B cell (primary cell): Measurements from ENCODE around the gene RAX2. TPM values are rescaled to one million over a fixed set of nuclear protein-coding genes. Genes with fewer than 3 reads are reported as not detected.

ENCODE experiments used
- ATAC-seq: fragments of 200-7000 bp; cut with Tn5 transposase; one replicate; pipeline ENCODE4 v1.10.0; 2021; ENCODE audit warnings: low read depth, mild to moderate bottlenecking, moderate number of reproducible peaks, moderate library complexity
- CTCF ChIA-PET: fragments of 350-600 bp; sonication (Branson Sonifier 250); formaldehyde crosslinking; loops from one replicate; lab custom pipeline; 2021; ENCODE audit warnings: antibody characterized with exemption, inconsistent platforms; lab: Charles Lee
- POLR2A ChIA-PET: fragments of 350-600 bp; sonication (Branson Sonifier 250); formaldehyde crosslinking; loops from one replicate; lab custom pipeline; 2021; ENCODE audit warnings: antibody characterized with exemption; lab: Charles Lee
- DNase-seq: peaks from one replicate; pipeline ENCODE4 v3.0.0; 2013
- H2AFZ ChIP-seq: 2 replicates; pipeline ENCODE4 v1.6.1; 2012; ENCODE audit warnings: mild to moderate bottlenecking, low read depth, low read length; ENCODE audit not compliant: insufficient read depth, poor library complexity, severe bottlenecking
- H3K27ac ChIP-seq, 2 donors: 1 replicate in 1 of 2; 2 replicates in 1 of 2; pipeline ENCODE4 v1.5.1; 2012 to 2013; ENCODE audit warnings: low read length in 2 of 2, mild to moderate bottlenecking in 2 of 2, moderate library complexity in 1 of 2
- H3K27me3 ChIP-seq, 4 experiments: fragments of 200-600 bp in 1 of 4; sonication (generic) in 1 of 4; replicated peaks in 1 of 4; 1 replicate in 2 of 4; 2 replicates in 2 of 4; pipeline versions ENCODE4 v1.6.1 to v1.7.0; 2013 to 2016; ENCODE audit warnings: low read length in 3 of 4, mild to moderate bottlenecking in 2 of 4, mixed read lengths in 1 of 4, moderate library complexity in 1 of 4; ENCODE audit not compliant: insufficient read depth in 4 of 4, control insufficient read depth in 3 of 4; ENCODE audit errors: control extremely low read depth in 1 of 4
- H3K36me3 ChIP-seq, 2 experiments: replicated peaks in 1 of 2; 1 replicate in 1 of 2; 2 replicates in 1 of 2; pipeline versions ENCODE4 v1.6.1 to v1.7.1; 2013; ENCODE audit warnings: low read length in 1 of 2; ENCODE audit not compliant: insufficient read depth in 2 of 2, control insufficient read depth in 1 of 2; ENCODE audit errors: control extremely low read depth in 1 of 2, extremely low read depth in 1 of 2
- H3K4me1 ChIP-seq, 2 donors: fragments of 200-600 bp in 1 of 2; sonication (generic) in 1 of 2; 1 replicate in 1 of 2; 2 replicates in 1 of 2; pipeline versions ENCODE4 v1.5.1 to v1.6.1; 2013 to 2017; ENCODE audit warnings: low read length in 2 of 2; ENCODE audit not compliant: control insufficient read depth in 2 of 2, insufficient read depth in 2 of 2
- H3K4me2 ChIP-seq: replicated peaks from 2 replicates; pipeline ENCODE3; 2012; ENCODE audit warnings: mild to moderate bottlenecking, low read depth, low read length; ENCODE audit not compliant: poor library complexity, severe bottlenecking
- H3K4me3 ChIP-seq, 5 experiments: fragments of 200-600 bp in 1 of 5; sonication (generic) in 1 of 5; 1 replicate in 3 of 5; 2 replicates in 2 of 5; pipeline versions ENCODE4 v1.5.1 to v1.7.0; 2011 to 2016; ENCODE audit warnings: low read length in 4 of 5, mild to moderate bottlenecking in 4 of 5, low read depth in 2 of 5, control low read depth in 1 of 5, moderate library complexity in 1 of 5; ENCODE audit not compliant: insufficient read depth in 1 of 5; ENCODE audit errors: control extremely low read depth in 1 of 5, extremely low read depth in 1 of 5
- H3K79me2 ChIP-seq: fragments of 200-600 bp; sonication (generic); one replicate; pipeline ENCODE4 v1.6.0; 2016; ENCODE audit warnings: low read length; ENCODE audit not compliant: control insufficient read depth, insufficient read depth
- H3K9ac ChIP-seq: fragments of 200-600 bp; sonication (generic); 2 replicates; pipeline ENCODE4 v1.6.1; 2017; ENCODE audit warnings: mild to moderate bottlenecking, low read length, moderate library complexity
- H3K9me3 ChIP-seq, 3 donors: one replicate each; pipeline versions ENCODE4 v1.6.1 to v1.7.1; 2013; ENCODE audit warnings: low read length in 2 of 3; ENCODE audit not compliant: control insufficient read depth in 2 of 3, insufficient read depth in 1 of 3; ENCODE audit errors: control extremely low read depth in 1 of 3
- H4K20me1 ChIP-seq: 2 replicates; pipeline ENCODE4 v1.6.0; 2012; ENCODE audit warnings: mild to moderate bottlenecking, low read length; ENCODE audit not compliant: insufficient read depth, control insufficient read depth, poor library complexity, severe bottlenecking
- H3K27ac Mint-ChIP-seq: one replicate; pipeline ENCODE4 v1.8.0; 2021; ENCODE audit warnings: mixed read lengths
- H3K27me3 Mint-ChIP-seq: one replicate; pipeline ENCODE4 v1.8.0; 2021; ENCODE audit warnings: mixed read lengths
- H3K4me1 Mint-ChIP-seq: one replicate; pipeline ENCODE4 v1.8.0; 2021; ENCODE audit warnings: mixed read lengths
- H3K4me3 Mint-ChIP-seq: one replicate; pipeline ENCODE4 v1.8.0; 2021; ENCODE audit warnings: mixed read lengths
- H3K9me3 Mint-ChIP-seq: one replicate; pipeline ENCODE4 v1.8.0; 2022; ENCODE audit warnings: mixed read lengths; ENCODE audit not compliant: insufficient read depth
- EZH2 ChIP-seq: IDR thresholded peaks from 2 replicates; pipeline ENCODE4 v1.6.1; 2012; ENCODE audit warnings: borderline replicate concordance, low read depth, mild to moderate bottlenecking, moderate library complexity, low read length; ENCODE audit not compliant: insufficient read depth, poor library complexity, severe bottlenecking
- WGBS: methylation state at CpG from one replicate; pipeline ENCODE4 v1.1.5; 2013; ENCODE audit warnings: missing lambda C conversion rate; ENCODE audit not compliant: insufficient coverage; 5-methylcytosine and 5-hydroxymethylcytosine counted together
- intact Hi-C: fragments of 100-400 bp; cut with micrococcal nuclease; formaldehyde crosslinking; loops from one replicate; pipeline ENCODE4 v1.10.0; 2022
- polyA plus RNA-seq: library from polyadenylated mRNA; depleted of rRNA; stranded (reverse); fragments of >200 nt; gene quantifications from 2 replicates; pipeline ENCODE4 v1.2.3, GENCODE V29; 2012
- total RNA-seq, 2 donors: library from RNA; stranded (reverse); fragments of 120-200 nt in 1 of 2; gene quantifications; 1 replicate in 1 of 2; 2 replicates in 1 of 2; pipeline versions ENCODE4 v1.2.3 to v1.2.4, GENCODE V29; 2013 to 2022
- TF ChIP-seq, protein P1 (sequence below): fragments of 200-600 bp; IDR thresholded peaks from one replicate; pipeline ENCODE4 v1.8.0; 2022; ENCODE audit warnings: antibody characterized with exemption, mild to moderate bottlenecking

The RAX2 gene
- total and polyA plus RNA-seq, 2 donors (not counting 1 experiment from before 2014, with no cell fraction given) = not detected

DNA sequence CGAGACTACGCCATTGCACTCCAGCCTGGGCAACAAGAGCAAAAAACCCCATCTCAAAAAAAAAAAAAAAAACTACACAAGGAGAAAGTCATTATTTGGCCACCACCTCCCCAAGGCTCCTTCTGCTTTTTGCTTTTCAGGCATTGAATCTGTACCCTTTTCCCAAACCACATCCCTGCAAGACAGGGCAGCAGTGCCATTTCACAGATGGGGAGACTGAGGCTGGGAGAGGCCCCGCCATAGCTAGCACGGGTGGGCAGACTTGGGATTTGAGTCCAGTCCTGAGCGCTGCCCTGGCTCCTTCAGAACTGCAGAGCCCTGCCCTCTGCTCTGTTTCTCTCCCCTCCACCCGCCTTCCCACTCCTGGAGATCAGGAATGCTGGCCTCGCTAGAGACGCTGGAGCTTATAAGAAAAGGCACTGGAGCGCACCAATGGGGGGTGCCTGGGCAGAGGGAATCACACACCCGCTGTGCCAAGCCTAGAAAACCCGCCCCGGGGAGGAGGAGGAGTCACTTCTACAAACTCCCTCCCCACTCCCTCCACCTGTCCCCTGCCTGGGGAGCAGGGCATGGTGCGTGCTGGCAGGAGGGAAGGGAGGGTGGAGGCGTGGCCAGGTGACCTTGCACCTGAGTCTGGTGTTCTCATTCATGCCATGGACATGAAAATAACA is 46.3 kb downstream of the RAX2 start:
- ATAC-seq = no peak
- intact Hi-C loops = no loop called here
- H3K27ac Mint-ChIP-seq = no peak overlapping the region
- H3K9me3 Mint-ChIP-seq = no peaks in the 10 kb centered on the region
- no peak overlapping the region for H3K4me3 ChIP-seq
- peaks cover 15 to 16% of the 10 kb centered on the region in 2 donors for H3K4me1 ChIP-seq
- peaks cover 0 to 12% (median 0%) of the 10 kb centered on the region in 3 donors for H3K9me3 ChIP-seq
- TF ChIP-seq, protein P1, sequence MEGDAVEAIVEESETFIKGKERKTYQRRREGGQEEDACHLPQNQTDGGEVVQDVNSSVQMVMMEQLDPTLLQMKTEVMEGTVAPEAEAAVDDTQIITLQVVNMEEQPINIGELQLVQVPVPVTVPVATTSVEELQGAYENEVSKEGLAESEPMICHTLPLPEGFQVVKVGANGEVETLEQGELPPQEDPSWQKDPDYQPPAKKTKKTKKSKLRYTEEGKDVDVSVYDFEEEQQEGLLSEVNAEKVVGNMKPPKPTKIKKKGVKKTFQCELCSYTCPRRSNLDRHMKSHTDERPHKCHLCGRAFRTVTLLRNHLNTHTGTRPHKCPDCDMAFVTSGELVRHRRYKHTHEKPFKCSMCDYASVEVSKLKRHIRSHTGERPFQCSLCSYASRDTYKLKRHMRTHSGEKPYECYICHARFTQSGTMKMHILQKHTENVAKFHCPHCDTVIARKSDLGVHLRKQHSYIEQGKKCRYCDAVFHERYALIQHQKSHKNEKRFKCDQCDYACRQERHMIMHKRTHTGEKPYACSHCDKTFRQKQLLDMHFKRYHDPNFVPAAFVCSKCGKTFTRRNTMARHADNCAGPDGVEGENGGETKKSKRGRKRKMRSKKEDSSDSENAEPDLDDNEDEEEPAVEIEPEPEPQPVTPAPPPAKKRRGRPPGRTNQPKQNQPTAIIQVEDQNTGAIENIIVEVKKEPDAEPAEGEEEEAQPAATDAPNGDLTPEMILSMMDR = no peak
- no peak for TF ChIP-seq EZH2
- H3K4me1 Mint-ChIP-seq = peaks cover 8% of the 10 kb centered on the region
- H3K27ac ChIP-seq = no peak overlapping the region
- no peak overlapping the region for H3K9ac ChIP-seq
- no peak overlapping the region for H3K4me2 ChIP-seq
- peaks cover 13% of the 10 kb centered on the region for H3K27me3 Mint-ChIP-seq
- ChIA-PET POLR2A (interaction anchor here (0.7 kb wide), 1 partner anchor 20 kb away, joined by 5 read pairs; no protein-coding TSS in a partner anchor), CTCF (interaction anchor here (0.7 kb wide), 1 partner anchor 22 kb away, joined by 3 read pairs; no protein-coding TSS in a partner anchor)
- WGBS = 37% methylated on average over 10 of the region's 14 CpGs
- H3K27me3 ChIP-seq = peaks cover 0 to 26% (median 12%) of the 10 kb centered on the region in 4 experiments
- H3K36me3 ChIP-seq = no peaks in the 10 kb centered on the region
- no peak overlapping the region for H2AFZ ChIP-seq
- H3K4me3 Mint-ChIP-seq = no peak overlapping the region
- no peaks in the 10 kb centered on the region for H3K79me2 ChIP-seq
- DNase-seq = no peak
- no peaks in the 10 kb centered on the region for H4K20me1 ChIP-seq

DNA sequence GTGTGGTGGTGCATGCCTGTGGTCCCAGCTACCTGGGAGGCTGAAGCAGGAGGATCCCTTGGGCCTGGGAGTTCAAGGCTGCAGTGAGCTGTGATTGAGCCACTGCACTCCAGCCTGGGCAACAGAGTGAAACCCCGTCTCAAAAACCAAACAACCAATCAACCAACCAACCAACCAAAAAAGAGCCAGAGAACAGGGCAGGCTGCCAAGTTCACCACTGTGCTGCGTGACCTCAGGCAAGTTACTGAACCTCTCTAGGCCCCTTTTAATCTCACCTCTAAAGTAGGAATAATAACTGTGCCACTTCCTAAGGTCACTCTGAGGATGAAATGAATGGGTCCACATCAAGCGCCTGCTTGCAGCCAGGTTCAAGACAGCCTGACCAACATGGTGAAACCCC is 46.9 kb downstream of the RAX2 start:
- Histone ChIP-seq H4K20me1 (no peaks in the 10 kb centered on the region), H3K79me2 (no peaks in the 10 kb centered on the region), H3K9me3 (peaks cover 0 to 12% (median 0%) of the 10 kb centered on the region in 3 donors), H2AFZ (no peak overlapping the region), H3K4me3 (no peak overlapping the region), H3K27me3 (peaks cover 0 to 32% (median 18%) of the 10 kb centered on the region in 4 experiments), H3K9ac (no peak overlapping the region), H3K4me1 (peaks cover 16 to 20% of the 10 kb centered on the region in 2 donors), H3K27ac (no peak overlapping the region), H3K4me2 (no peak overlapping the region), H3K36me3 (no peaks in the 10 kb centered on the region)
- Mint-ChIP-seq H3K9me3 (no peaks in the 10 kb centered on the region), H3K4me1 (peaks cover 8% of the 10 kb centered on the region), H3K27me3 (peaks cover 15% of the 10 kb centered on the region), H3K27ac (no peak overlapping the region), H3K4me3 (no peak overlapping the region)
- intact Hi-C loops = no loop called here
- no peak for ATAC-seq
- 40% methylated on average over 1 of the region's 3 CpGs for WGBS
- POLR2A ChIA-PET = interaction anchor here (0.7 kb wide), 1 partner anchor 19 kb away, joined by 5 read pairs; no protein-coding TSS in a partner anchor
- CTCF ChIA-PET = interaction anchor here (0.7 kb wide), 1 partner anchor 21 kb away, joined by 3 read pairs; no protein-coding TSS in a partner anchor
- TF ChIP-seq EZH2 = no peak
- TF ChIP-seq, protein P1 = no peak
- DNase-seq = no peak
